ENCODE data around the gene PPIL6.
A peak's percentile ranks its signal among the peaks of the same experiment; 100 is the strongest.

PPIL6 gene

DNA sequence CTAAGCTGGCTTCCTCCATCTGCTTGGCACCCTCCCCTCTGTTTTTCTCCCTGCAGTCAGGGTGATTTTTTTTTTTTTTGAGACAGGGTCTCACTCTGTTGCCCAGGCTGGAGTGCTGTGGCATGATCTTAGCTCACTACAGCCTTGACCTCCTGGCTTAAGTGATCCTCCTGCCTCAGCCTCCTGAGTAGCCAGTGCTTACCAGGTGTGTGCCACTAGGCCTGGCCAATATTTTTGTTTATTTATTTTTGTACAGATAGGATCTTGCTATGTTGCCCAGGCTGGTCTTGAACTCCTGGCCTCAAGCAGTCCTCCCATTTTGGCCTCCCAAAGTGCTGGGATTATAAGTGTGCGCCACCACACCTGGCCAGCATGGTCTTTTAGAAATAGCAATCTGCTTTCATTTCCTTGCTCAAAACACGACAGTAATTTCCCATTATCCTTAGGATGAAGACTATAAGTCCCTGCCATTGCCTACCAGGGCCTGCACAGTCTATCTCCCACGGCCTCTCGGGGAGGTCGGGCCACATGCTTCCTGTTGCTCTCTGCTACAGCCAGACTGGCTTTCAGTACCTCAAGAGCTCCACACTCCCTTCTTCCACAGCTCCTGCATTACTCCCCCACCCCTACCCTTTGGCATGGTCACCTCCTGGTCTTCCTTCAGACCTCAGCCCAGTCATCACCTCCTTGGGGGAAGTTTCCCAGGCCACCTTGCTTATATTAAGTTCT lies 47.1 kb downstream of the PPIL6 start:
- Histone ChIP-seq H3K14ac (ENCODE audit: low read length) (no peak overlapping the region), H2BK5ac (ENCODE audit: low read depth, low read length, poor library complexity) (no peak overlapping the region), H3K27me3 (ENCODE audit: insufficient read depth, low read length) (no peaks in the 10 kb centered on the region), H2BK12ac (ENCODE audit: low read length) (peak overlapping the region; percentile 24), H3K9me3 (ENCODE audit: insufficient read depth, low read depth, low read length) (no peaks in the 10 kb centered on the region), H3K4ac (ENCODE audit: low read depth, low read length) (no peak overlapping the region), H3K4me2 (ENCODE audit: low read length) (no peak overlapping the region), H3K36me3 (ENCODE audit: control insufficient read depth in 1 of 2, insufficient read depth in 2 of 2, low read length in 2 of 2) (no peaks in the 10 kb centered on the region), H4K12ac (ENCODE audit: low read depth, low read length) (no peak overlapping the region), H3K4me1 (ENCODE audit: control insufficient read depth in 1 of 2, insufficient read depth in 2 of 2, low read length in 2 of 2) (no peaks in the 10 kb centered on the region), H4K91ac (ENCODE audit: low read depth, low read length) (no peak overlapping the region), H4K8ac (ENCODE audit: low read depth, low read length) (no peak overlapping the region), H2BK120ac (ENCODE audit: insufficient read depth, low read length, poor library complexity) (no peak overlapping the region), H3K79me1 (ENCODE audit: low read length) (no peaks in the 10 kb centered on the region), H3K9ac (ENCODE audit: low read length) (no peak overlapping the region), H3K18ac (ENCODE audit: low read length) (no peak overlapping the region), H3K79me2 (ENCODE audit: control insufficient read depth, insufficient read depth, low read length, poor library complexity) (no peaks in the 10 kb centered on the region), H2AK5ac (ENCODE audit: low read length) (no peak overlapping the region), H3K4me3 (ENCODE audit: low read depth, low read length) (no peak overlapping the region), H3K27ac (ENCODE audit: low read depth, low read length) (no peak overlapping the region), H3K23ac (ENCODE audit: low read length) (no peak overlapping the region), H2AFZ (ENCODE audit: insufficient read depth, low read length, poor library complexity) (no peak overlapping the region)
- DNase-seq, result no peak
- WGBS (ENCODE audit: extremely low coverage, insufficient coverage, insufficient read length), result no CpG with 5 or more reads among the region's 5 CpGs

DNA sequence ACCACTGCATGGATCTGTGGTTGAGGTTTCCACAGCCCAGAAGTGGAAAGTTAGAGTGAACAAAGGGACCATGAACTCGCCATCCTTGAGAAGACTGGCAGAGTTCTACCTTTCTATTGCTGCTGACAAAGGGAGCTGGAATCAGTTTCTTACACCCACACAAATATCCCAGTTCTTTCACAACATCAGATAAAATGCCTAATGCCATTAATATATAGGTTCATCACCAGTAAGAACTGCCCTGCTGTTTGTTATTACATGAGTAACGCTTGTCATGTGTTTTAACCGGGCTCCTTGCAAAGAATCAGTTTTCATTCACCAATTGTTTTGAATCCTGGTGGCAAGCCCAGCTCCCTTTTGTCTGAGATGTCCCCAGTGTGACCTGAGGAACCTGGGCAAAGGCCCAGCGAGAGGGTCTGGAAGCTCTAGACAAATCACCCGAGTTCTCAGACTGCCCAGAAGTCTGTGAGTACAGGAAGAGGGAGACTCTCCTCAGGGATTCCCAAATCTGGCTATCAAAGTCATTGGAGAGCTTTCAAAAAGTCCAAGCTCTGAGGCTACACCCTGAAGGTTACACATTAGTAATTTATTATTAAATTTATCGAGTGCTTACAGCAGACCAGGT lies 50.7 kb downstream of the PPIL6 start:
- no CpG with 5 or more reads among the region's 6 CpGs for WGBS (ENCODE audit: extremely low coverage, insufficient coverage, insufficient read length)
- no peaks in the 10 kb centered on the region for H3K36me3 ChIP-seq (ENCODE audit: control insufficient read depth in 1 of 2, insufficient read depth in 2 of 2, low read length in 2 of 2)
- no peak overlapping the region for H3K14ac ChIP-seq (ENCODE audit: low read length)
- no peak overlapping the region for H2BK120ac ChIP-seq (ENCODE audit: insufficient read depth, low read length, poor library complexity)
- H2AK5ac ChIP-seq (ENCODE audit: low read length), result no peak overlapping the region
- H3K4me3 ChIP-seq (ENCODE audit: low read depth, low read length), result no peak overlapping the region
- no peak overlapping the region for H4K8ac ChIP-seq (ENCODE audit: low read depth, low read length)
- no peaks in the 10 kb centered on the region for H3K79me2 ChIP-seq (ENCODE audit: control insufficient read depth, insufficient read depth, low read length, poor library complexity)
- no peak overlapping the region for H2AFZ ChIP-seq (ENCODE audit: insufficient read depth, low read length, poor library complexity)
- no peak overlapping the region for H2BK12ac ChIP-seq (ENCODE audit: low read length)
- H3K4ac ChIP-seq (ENCODE audit: low read depth, low read length), result no peak overlapping the region
- no peak overlapping the region for H3K23ac ChIP-seq (ENCODE audit: low read length)
- H4K91ac ChIP-seq (ENCODE audit: low read depth, low read length), result no peak overlapping the region
- H3K27me3 ChIP-seq (ENCODE audit: insufficient read depth, low read length), result no peaks in the 10 kb centered on the region
- H4K12ac ChIP-seq (ENCODE audit: low read depth, low read length), result no peak overlapping the region
- H3K4me2 ChIP-seq (ENCODE audit: low read length), result no peak overlapping the region
- no peak overlapping the region for H3K27ac ChIP-seq (ENCODE audit: low read depth, low read length)
- DNase-seq, result peak in 1 of 2 donors; percentile 60
- H3K9me3 ChIP-seq (ENCODE audit: insufficient read depth, low read depth, low read length), result no peaks in the 10 kb centered on the region
- no peak overlapping the region for H3K18ac ChIP-seq (ENCODE audit: low read length)
- H2BK5ac ChIP-seq (ENCODE audit: low read depth, low read length, poor library complexity), result no peak overlapping the region
- H3K4me1 ChIP-seq (ENCODE audit: control insufficient read depth in 1 of 2, insufficient read depth in 2 of 2, low read length in 2 of 2), result no peaks in the 10 kb centered on the region
- no peaks in the 10 kb centered on the region for H3K79me1 ChIP-seq (ENCODE audit: low read length)
- H3K9ac ChIP-seq (ENCODE audit: low read length), result no peak overlapping the region

DNA sequence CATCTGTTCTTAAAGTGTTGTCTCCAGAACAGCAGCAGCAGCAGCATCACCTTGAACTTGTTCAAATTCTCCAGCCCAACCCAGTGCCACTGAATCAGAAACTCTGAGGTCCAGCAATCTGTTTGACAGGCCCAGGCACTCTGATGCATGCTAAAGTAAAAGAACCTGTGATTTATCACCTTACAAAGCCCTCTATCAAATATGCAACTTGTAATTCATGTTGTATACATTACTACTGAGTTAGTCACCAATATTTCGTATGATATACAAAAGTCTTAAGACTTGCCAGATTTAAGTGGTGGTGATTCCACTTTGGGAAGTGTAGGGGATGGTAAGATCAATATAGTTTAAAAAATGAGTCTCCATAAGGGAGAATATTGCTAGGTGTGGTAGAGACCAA lies 52.2 kb downstream of the PPIL6 start:
- Histone ChIP-seq H3K18ac (ENCODE audit: low read length) (no peak overlapping the region), H3K79me2 (ENCODE audit: control insufficient read depth, insufficient read depth, low read length, poor library complexity) (no peaks in the 10 kb centered on the region), H2AK5ac (ENCODE audit: low read length) (no peak overlapping the region), H2BK120ac (ENCODE audit: insufficient read depth, low read length, poor library complexity) (no peak overlapping the region), H3K36me3 (ENCODE audit: control insufficient read depth in 1 of 2, insufficient read depth in 2 of 2, low read length in 2 of 2) (no peaks in the 10 kb centered on the region), H4K12ac (ENCODE audit: low read depth, low read length) (no peak overlapping the region), H4K91ac (ENCODE audit: low read depth, low read length) (no peak overlapping the region), H3K4ac (ENCODE audit: low read depth, low read length) (no peak overlapping the region), H3K27ac (ENCODE audit: low read depth, low read length) (no peak overlapping the region), H4K8ac (ENCODE audit: low read depth, low read length) (no peak overlapping the region), H3K4me3 (ENCODE audit: low read depth, low read length) (no peak overlapping the region), H3K79me1 (ENCODE audit: low read length) (no peaks in the 10 kb centered on the region), H3K27me3 (ENCODE audit: insufficient read depth, low read length) (no peaks in the 10 kb centered on the region), H2AFZ (ENCODE audit: insufficient read depth, low read length, poor library complexity) (no peak overlapping the region), H3K4me1 (ENCODE audit: control insufficient read depth in 1 of 2, insufficient read depth in 2 of 2, low read length in 2 of 2) (peaks cover 0 to 2% of the 10 kb centered on the region in 2 experiments), H3K23ac (ENCODE audit: low read length) (no peak overlapping the region), H3K14ac (ENCODE audit: low read length) (no peak overlapping the region), H3K9me3 (ENCODE audit: insufficient read depth, low read depth, low read length) (no peaks in the 10 kb centered on the region), H2BK12ac (ENCODE audit: low read length) (no peak overlapping the region), H3K9ac (ENCODE audit: low read length) (no peak overlapping the region), H3K4me2 (ENCODE audit: low read length) (no peak overlapping the region), H2BK5ac (ENCODE audit: low read depth, low read length, poor library complexity) (no peak overlapping the region)
- no CpG with 5 or more reads among the region's 1 CpG for WGBS (ENCODE audit: extremely low coverage, insufficient coverage, insufficient read length)
- no peak for DNase-seq

DNA sequence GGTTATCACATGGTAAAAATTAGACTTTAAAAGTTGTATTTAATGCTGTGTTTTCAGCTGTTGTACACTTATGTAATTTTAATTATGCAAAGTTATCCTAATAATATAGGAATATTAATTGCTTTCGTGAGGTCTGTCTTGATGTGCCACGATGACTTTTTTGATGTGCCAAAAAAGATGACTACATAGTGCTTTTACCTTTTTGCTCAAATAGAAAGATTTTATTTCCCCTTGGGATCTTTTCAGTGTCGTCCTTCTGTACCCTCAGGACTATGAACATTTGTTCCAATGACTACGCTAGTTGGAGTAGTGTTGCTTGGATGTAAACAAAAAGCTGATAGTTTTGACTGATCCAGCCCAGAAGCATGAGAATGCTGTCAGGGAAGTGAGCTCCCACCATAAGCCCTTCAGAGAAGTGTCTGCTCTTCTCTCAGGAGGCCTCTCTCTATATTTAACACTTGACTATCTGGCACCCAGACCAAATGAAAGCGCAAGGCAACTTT lies 56.9 kb downstream of the PPIL6 start:
- Histone ChIP-seq H3K4me2 (ENCODE audit: low read length) (peak overlapping the region; percentile 72), H3K79me2 (ENCODE audit: control insufficient read depth, insufficient read depth, low read length, poor library complexity) (peaks cover 12% of the 10 kb centered on the region), H2AK5ac (ENCODE audit: low read length) (no peak overlapping the region), H2BK12ac (ENCODE audit: low read length) (no peak overlapping the region), H4K12ac (ENCODE audit: low read depth, low read length) (no peak overlapping the region), H3K4me1 (ENCODE audit: control insufficient read depth in 1 of 2, insufficient read depth in 2 of 2, low read length in 2 of 2) (peaks cover 0 to 4% of the 10 kb centered on the region in 2 experiments), H3K79me1 (ENCODE audit: low read length) (peaks cover 15% of the 10 kb centered on the region), H3K27me3 (ENCODE audit: insufficient read depth, low read length) (no peaks in the 10 kb centered on the region), H3K36me3 (ENCODE audit: control insufficient read depth in 1 of 2, insufficient read depth in 2 of 2, low read length in 2 of 2) (no peaks in the 10 kb centered on the region), H3K18ac (ENCODE audit: low read length) (no peak overlapping the region), H3K23ac (ENCODE audit: low read length) (no peak overlapping the region), H2BK5ac (ENCODE audit: low read depth, low read length, poor library complexity) (no peak overlapping the region), H3K9ac (ENCODE audit: low read length) (no peak overlapping the region), H3K27ac (ENCODE audit: low read depth, low read length) (peak overlapping the region; percentile 56), H2BK120ac (ENCODE audit: insufficient read depth, low read length, poor library complexity) (no peak overlapping the region), H4K91ac (ENCODE audit: low read depth, low read length) (no peak overlapping the region), H3K14ac (ENCODE audit: low read length) (no peak overlapping the region), H3K9me3 (ENCODE audit: insufficient read depth, low read depth, low read length) (no peaks in the 10 kb centered on the region), H4K8ac (ENCODE audit: low read depth, low read length) (no peak overlapping the region), H2AFZ (ENCODE audit: insufficient read depth, low read length, poor library complexity) (no peak overlapping the region), H3K4ac (ENCODE audit: low read depth, low read length) (no peak overlapping the region), H3K4me3 (ENCODE audit: low read depth, low read length) (no peak overlapping the region)
- no CpG with 5 or more reads among the region's 5 CpGs for WGBS (ENCODE audit: extremely low coverage, insufficient coverage, insufficient read length)
- peak in 1 of 2 donors; percentile 41 for DNase-seq
